ENCODE measurements around the gene AOPEP. TPM values are rescaled to one million over a fixed set of nuclear protein-coding genes. Genes with fewer than 3 reads are reported as not detected.

The AOPEP gene
- total and polyA plus RNA-seq, 2 of the 13 experiments (the other 11 are each of a cell fraction or from before 2014, with no cell fraction given): 22.2 to 41.6 TPM

GRCh38 chr9:94971378-94972131 is 245.1 kb downstream of the AOPEP start (continued):
- TF ChIP-seq ZNF556 (CRISPR knock-in tag; IDR thresholded peaks at IDR 0.05; ENCODE audit: borderline replicate concordance): 0 out of 2 replicates have a peak, but pooled peaks have one; percentile 58
- peak in 1 of 2 experiments; percentile 96; a peak in 3 of 4 replicates for TF ChIP-seq EP300 (IDR thresholded peaks at IDR 0.05; ENCODE audit: low read depth in 2 of 2, low read length in 2 of 2)
- TF ChIP-seq EP300 (CRISPR knock-in tag; IDR thresholded peaks at IDR 0.05; ENCODE audit: borderline replicate concordance): peak; percentile 82
- peak; percentile 36; the same call in 1 of the 2 replicates for TF ChIP-seq BORCS8-MEF2B (CRISPR knock-in tag; IDR thresholded peaks at IDR 0.05)
- peak; percentile 72 for TF ChIP-seq ARNTL (CRISPR knock-in tag; IDR thresholded peaks at IDR 0.05)
- peak; percentile 25; the same call in 1 of the 2 replicates for TF ChIP-seq ZNF460 (CRISPR knock-in tag; IDR thresholded peaks at IDR 0.05; ENCODE audit: borderline replicate concordance)
- TF ChIP-seq THRA (CRISPR knock-in tag; IDR thresholded peaks at IDR 0.05; ENCODE audit: borderline replicate concordance): peak; percentile 61; the same call in 1 of the 2 replicates
- peak in 1 of 2 experiments; percentile 81; a peak in 1 of 4 replicates for TF ChIP-seq KLF16 (CRISPR knock-in tag; IDR thresholded peaks at IDR 0.05)
- TF ChIP-seq FOXO1 (CRISPR knock-in tag; IDR thresholded peaks at IDR 0.05): peak; percentile 51; the same call in 1 of the 2 replicates
- 0 out of 2 replicates have a peak, but pooled peaks have one; percentile 23 for TF ChIP-seq JUND (CRISPR knock-in tag; IDR thresholded peaks at IDR 0.05)
- TF ChIP-seq, protein P1, sequence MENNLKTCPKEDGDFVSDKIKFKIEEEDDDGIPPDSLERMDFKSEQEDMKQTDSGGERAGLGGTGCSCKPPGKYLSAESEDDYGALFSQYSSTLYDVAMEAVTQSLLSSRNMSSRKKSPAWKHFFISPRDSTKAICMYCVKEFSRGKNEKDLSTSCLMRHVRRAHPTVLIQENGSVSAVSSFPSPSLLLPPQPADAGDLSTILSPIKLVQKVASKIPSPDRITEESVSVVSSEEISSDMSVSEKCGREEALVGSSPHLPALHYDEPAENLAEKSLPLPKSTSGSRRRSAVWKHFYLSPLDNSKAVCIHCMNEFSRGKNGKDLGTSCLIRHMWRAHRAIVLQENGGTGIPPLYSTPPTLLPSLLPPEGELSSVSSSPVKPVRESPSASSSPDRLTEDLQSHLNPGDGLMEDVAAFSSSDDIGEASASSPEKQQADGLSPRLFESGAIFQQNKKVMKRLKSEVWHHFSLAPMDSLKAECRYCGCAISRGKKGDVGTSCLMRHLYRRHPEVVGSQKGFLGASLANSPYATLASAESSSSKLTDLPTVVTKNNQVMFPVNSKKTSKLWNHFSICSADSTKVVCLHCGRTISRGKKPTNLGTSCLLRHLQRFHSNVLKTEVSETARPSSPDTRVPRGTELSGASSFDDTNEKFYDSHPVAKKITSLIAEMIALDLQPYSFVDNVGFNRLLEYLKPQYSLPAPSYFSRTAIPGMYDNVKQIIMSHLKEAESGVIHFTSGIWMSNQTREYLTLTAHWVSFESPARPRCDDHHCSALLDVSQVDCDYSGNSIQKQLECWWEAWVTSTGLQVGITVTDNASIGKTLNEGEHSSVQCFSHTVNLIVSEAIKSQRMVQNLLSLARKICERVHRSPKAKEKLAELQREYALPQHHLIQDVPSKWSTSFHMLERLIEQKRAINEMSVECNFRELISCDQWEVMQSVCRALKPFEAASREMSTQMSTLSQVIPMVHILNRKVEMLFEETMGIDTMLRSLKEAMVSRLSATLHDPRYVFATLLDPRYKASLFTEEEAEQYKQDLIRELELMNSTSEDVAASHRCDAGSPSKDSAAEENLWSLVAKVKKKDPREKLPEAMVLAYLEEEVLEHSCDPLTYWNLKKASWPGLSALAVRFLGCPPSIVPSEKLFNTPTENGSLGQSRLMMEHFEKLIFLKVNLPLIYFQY (CRISPR knock-in tag; IDR thresholded peaks at IDR 0.05; ENCODE audit: borderline replicate concordance): peak; percentile 65; the same call in 1 of the 2 replicates
- peak; percentile 90 for TF ChIP-seq RCOR2 (CRISPR knock-in tag; IDR thresholded peaks at IDR 0.05)
- 0 out of 2 replicates have a peak, but pooled peaks have one; percentile 26 for TF ChIP-seq ELF1 (CRISPR knock-in tag; IDR thresholded peaks at IDR 0.05)
- peak; percentile 54; the same call in 1 of the 2 replicates for TF ChIP-seq HHEX (CRISPR knock-in tag; IDR thresholded peaks at IDR 0.05)
- TF ChIP-seq ZNF263 (CRISPR knock-in tag; IDR thresholded peaks at IDR 0.05): 0 out of 2 replicates have a peak, but pooled peaks have one; percentile 8
- TF ChIP-seq, protein P2, sequence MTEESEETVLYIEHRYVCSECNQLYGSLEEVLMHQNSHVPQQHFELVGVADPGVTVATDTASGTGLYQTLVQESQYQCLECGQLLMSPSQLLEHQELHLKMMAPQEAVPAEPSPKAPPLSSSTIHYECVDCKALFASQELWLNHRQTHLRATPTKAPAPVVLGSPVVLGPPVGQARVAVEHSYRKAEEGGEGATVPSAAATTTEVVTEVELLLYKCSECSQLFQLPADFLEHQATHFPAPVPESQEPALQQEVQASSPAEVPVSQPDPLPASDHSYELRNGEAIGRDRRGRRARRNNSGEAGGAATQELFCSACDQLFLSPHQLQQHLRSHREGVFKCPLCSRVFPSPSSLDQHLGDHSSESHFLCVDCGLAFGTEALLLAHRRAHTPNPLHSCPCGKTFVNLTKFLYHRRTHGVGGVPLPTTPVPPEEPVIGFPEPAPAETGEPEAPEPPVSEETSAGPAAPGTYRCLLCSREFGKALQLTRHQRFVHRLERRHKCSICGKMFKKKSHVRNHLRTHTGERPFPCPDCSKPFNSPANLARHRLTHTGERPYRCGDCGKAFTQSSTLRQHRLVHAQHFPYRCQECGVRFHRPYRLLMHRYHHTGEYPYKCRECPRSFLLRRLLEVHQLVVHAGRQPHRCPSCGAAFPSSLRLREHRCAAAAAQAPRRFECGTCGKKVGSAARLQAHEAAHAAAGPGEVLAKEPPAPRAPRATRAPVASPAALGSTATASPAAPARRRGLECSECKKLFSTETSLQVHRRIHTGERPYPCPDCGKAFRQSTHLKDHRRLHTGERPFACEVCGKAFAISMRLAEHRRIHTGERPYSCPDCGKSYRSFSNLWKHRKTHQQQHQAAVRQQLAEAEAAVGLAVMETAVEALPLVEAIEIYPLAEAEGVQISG (CRISPR knock-in tag; IDR thresholded peaks at IDR 0.05): peak; percentile 48
- peak; percentile 82 for TF ChIP-seq DPF2 (CRISPR knock-in tag; IDR thresholded peaks at IDR 0.05; ENCODE audit: borderline replicate concordance, low read depth)
- no peak for TF ChIP-seq SMYD3 (CRISPR knock-in tag; IDR thresholded peaks at IDR 0.05)
- 0 out of 2 replicates have a peak, but pooled peaks have one; percentile 55 for TF ChIP-seq ARID3A (IDR thresholded peaks at IDR 0.05; ENCODE audit: low read depth, low read length)
